Glutamatergic neuron (in vitro differentiated cells): Measurements from ENCODE around the gene TMCC1. TPM values are rescaled to one million over a fixed set of nuclear protein-coding genes. Genes with fewer than 3 reads are reported as not detected.
"Not testable (repeated sequence)": the region's sequence is repeated elsewhere in the genome, so short reads cannot be mapped to it uniquely, and the experiment has no call there.

ENCODE experiments used
- DNase-seq: peaks from one replicate; pipeline ENCODE4 v3.0.0; 2022
- H3K27ac Mint-ChIP-seq: one replicate; pipeline ENCODE4 v1.8.0; 2020; ENCODE audit warnings: mild to moderate bottlenecking, mixed read lengths, inconsistent platforms; ENCODE audit not compliant: unreplicated experiment
- H3K27me3 Mint-ChIP-seq: one replicate; pipeline ENCODE4 v1.8.0; 2020; ENCODE audit warnings: mild to moderate bottlenecking, moderate library complexity, mixed read lengths, inconsistent platforms; ENCODE audit not compliant: unreplicated experiment
- H3K36me3 Mint-ChIP-seq: one replicate; pipeline ENCODE4 v1.8.0; 2020; ENCODE audit warnings: mild to moderate bottlenecking, mixed read lengths, inconsistent platforms; ENCODE audit not compliant: unreplicated experiment
- H3K4me1 Mint-ChIP-seq: one replicate; pipeline ENCODE4 v1.8.0; 2020; ENCODE audit warnings: mild to moderate bottlenecking, low read depth, mixed read lengths, inconsistent platforms; ENCODE audit not compliant: unreplicated experiment
- H3K4me3 Mint-ChIP-seq: one replicate; pipeline ENCODE4 v1.8.0; 2020; ENCODE audit warnings: mild to moderate bottlenecking, mixed read lengths, inconsistent platforms; ENCODE audit not compliant: unreplicated experiment
- H3K9me3 Mint-ChIP-seq: one replicate; pipeline ENCODE4 v1.8.0; 2020; ENCODE audit warnings: mild to moderate bottlenecking, moderate library complexity, mixed read lengths, inconsistent platforms; ENCODE audit not compliant: unreplicated experiment
- CTCF ChIP-seq: fragments of 200-600 bp; sonication (generic); IDR thresholded peaks from one replicate; pipeline ENCODE4 v1.5.0; 2021; ENCODE audit not compliant: partially characterized antibody, unreplicated experiment
- total RNA-seq: library from RNA; stranded (reverse); fragmentation: NEBNext Ultra II Directional; extraction: Animal tissue kit (Norgen Biotek cat#: 25700); gene quantifications from one replicate; pipeline ENCODE4 v1.2.1, GENCODE V29; 2021; ENCODE audit not compliant: unreplicated experiment

TMCC1 gene
- total RNA-seq, 1 donor from 2014 or later, result 42.2 TPM

GRCh38 chr3:129758785-129759320 is 134.7 kb downstream of the TMCC1 start:
- Mint-ChIP-seq H3K4me1 (no peaks in the 10 kb centered on the region), H3K27ac (no peak overlapping the region), H3K9me3 (no peaks in the 10 kb centered on the region), H3K4me3 (no peak overlapping the region), H3K36me3 (no peaks in the 10 kb centered on the region), H3K27me3 (peaks cover 1% of the 10 kb centered on the region)
- TF ChIP-seq CTCF, result no peak
- no peak for DNase-seq

- no peak overlapping the region for H3K27ac Mint-ChIP-seq
- peaks cover 1% of the 10 kb centered on the region for H3K27me3 Mint-ChIP-seq
Measured at GRCh38 chr3:129758306-129758705, 135.2 kb downstream of the TMCC1 start.

GRCh38 chr3:129756871-129757270 is 136.6 kb downstream of the TMCC1 start:
- H3K9me3 Mint-ChIP-seq, result no peaks in the 10 kb centered on the region
- H3K36me3 Mint-ChIP-seq, result no peaks in the 10 kb centered on the region
- DNase-seq, result no peak
- no peak for TF ChIP-seq CTCF
- no peaks in the 10 kb centered on the region for H3K4me1 Mint-ChIP-seq
- no peak overlapping the region for H3K4me3 Mint-ChIP-seq
- H3K27ac Mint-ChIP-seq, result no peak overlapping the region
- H3K27me3 Mint-ChIP-seq, result peaks cover 1% of the 10 kb centered on the region

More at GRCh38 chr3:129758306-129758705, 135.2 kb downstream of the TMCC1 start:
- Mint-ChIP-seq H3K9me3 (no peaks in the 10 kb centered on the region), H3K4me1 (no peaks in the 10 kb centered on the region), H3K4me3 (no peak overlapping the region), H3K36me3 (no peaks in the 10 kb centered on the region)
- DNase-seq, result no peak
- no peak for TF ChIP-seq CTCF

- H3K27ac Mint-ChIP-seq, H3K4me3 Mint-ChIP-seq, H3K9me3 Mint-ChIP-seq, H3K4me1 Mint-ChIP-seq, DNase-seq, H3K27me3 Mint-ChIP-seq, H3K36me3 Mint-ChIP-seq: not testable (repeated sequence)
Measured at GRCh38 chr3:129751105-129751504, 142.4 kb downstream of the TMCC1 start.

- no peak overlapping the region for H3K4me3 Mint-ChIP-seq
- no peaks in the 10 kb centered on the region for H3K36me3 Mint-ChIP-seq
- H3K4me1 Mint-ChIP-seq, result no peaks in the 10 kb centered on the region
- no peaks in the 10 kb centered on the region for H3K9me3 Mint-ChIP-seq
- H3K27ac Mint-ChIP-seq, result no peak overlapping the region
- no peak for DNase-seq
- no peak for TF ChIP-seq CTCF
- H3K27me3 Mint-ChIP-seq, result peaks cover 3% of the 10 kb centered on the region
Measured at GRCh38 chr3:129749692-129750091, 143.8 kb downstream of the TMCC1 start.
